Naive thymus-derived CD4-positive, alpha-beta T cell (primary cell): ENCODE data around the gene UBFD1. TPM values are rescaled to one million over a fixed set of nuclear protein-coding genes. Genes with fewer than 3 reads are reported as not detected.

Source experiments
- ATAC-seq: fragments of 150-1000 bp; cut with Tn5 transposase; 2 replicates; pipeline ENCODE4 v1.10.0; 2021; ENCODE audit warnings: mild to moderate bottlenecking, moderate library complexity
- CTCF ChIA-PET: fragments of 350-600 bp; sonication (Branson Sonifier 250); formaldehyde crosslinking; loops from one replicate; lab custom pipeline; 2021; ENCODE audit warnings: antibody characterized with exemption; lab: Charles Lee
- POLR2A ChIA-PET: fragments of 350-600 bp; sonication (Branson Sonifier 250); formaldehyde crosslinking; loops from one replicate; lab custom pipeline; 2021; ENCODE audit warnings: antibody characterized with exemption, inconsistent platforms; lab: Charles Lee
- DNase-seq, 9 donors: peaks; one replicate each; pipeline versions ENCODE4 v3.0.0 to v3.0.0-alpha.2; 2020 to 2022; ENCODE audit warnings: mixed read lengths in 1 of 9
- H3K27ac ChIP-seq: one replicate; pipeline ENCODE4 v1.7.0; 2013; ENCODE audit warnings: mild to moderate bottlenecking, low read depth, low read length, moderate library complexity
- H3K27me3 ChIP-seq, 2 donors: one replicate each; pipeline ENCODE4 v1.7.0; 2013; ENCODE audit warnings: low read length in 2 of 2, mild to moderate bottlenecking in 2 of 2, moderate library complexity in 2 of 2; ENCODE audit not compliant: control insufficient read depth in 2 of 2, insufficient read depth in 2 of 2
- H3K36me3 ChIP-seq, 3 experiments: 1 replicate in 2 of 3; 2 replicates in 1 of 3; pipeline ENCODE4 v1.7.0; 2013; ENCODE audit warnings: low read length in 3 of 3, mild to moderate bottlenecking in 3 of 3, moderate library complexity in 1 of 3; ENCODE audit not compliant: insufficient read depth in 3 of 3, control insufficient read depth in 2 of 3
- H3K4me1 ChIP-seq, 2 donors: one replicate each; pipeline ENCODE4 v1.7.0; 2013; ENCODE audit warnings: low read length in 2 of 2, mild to moderate bottlenecking in 2 of 2, moderate library complexity in 1 of 2; ENCODE audit not compliant: control insufficient read depth in 2 of 2, insufficient read depth in 2 of 2
- H3K4me3 ChIP-seq: 2 replicates; pipeline ENCODE4 v1.7.0; 2013; ENCODE audit warnings: mild to moderate bottlenecking, low read length
- H3K9me3 ChIP-seq, 3 experiments: 1 replicate in 2 of 3; 2 replicates in 1 of 3; pipeline ENCODE4 v1.7.0; 2013; ENCODE audit warnings: low read length in 3 of 3; ENCODE audit not compliant: control insufficient read depth in 2 of 3
- H3K27ac Mint-ChIP-seq, 9 donors: one replicate each; pipeline ENCODE4 v1.8.0; 2020 to 2022; ENCODE audit warnings: mixed read lengths in 9 of 9, mild to moderate bottlenecking in 8 of 9, moderate library complexity in 5 of 9, inconsistent platforms in 2 of 9
- H3K27me3 Mint-ChIP-seq, 5 donors: one replicate each; pipeline ENCODE4 v1.8.0; 2021 to 2022; ENCODE audit warnings: mixed read lengths in 5 of 5, mild to moderate bottlenecking in 1 of 5
- H3K36me3 Mint-ChIP-seq, 5 donors: one replicate each; pipeline ENCODE4 v1.8.0; 2020 to 2022; ENCODE audit warnings: mixed read lengths in 5 of 5, mild to moderate bottlenecking in 3 of 5, inconsistent platforms in 1 of 5
- H3K4me1 Mint-ChIP-seq, 7 donors: one replicate each; pipeline ENCODE4 v1.8.0; 2020 to 2022; ENCODE audit warnings: mixed read lengths in 7 of 7, mild to moderate bottlenecking in 3 of 7, inconsistent platforms in 1 of 7
- H3K4me3 Mint-ChIP-seq, 10 donors: one replicate each; pipeline ENCODE4 v1.8.0; 2020 to 2022; ENCODE audit warnings: mild to moderate bottlenecking in 10 of 10, mixed read lengths in 10 of 10, moderate library complexity in 6 of 10, inconsistent platforms in 2 of 10
- H3K9me3 Mint-ChIP-seq, 11 donors: one replicate each; pipeline ENCODE4 v1.8.0; 2020 to 2022; ENCODE audit warnings: mixed read lengths in 11 of 11, mild to moderate bottlenecking in 4 of 11, inconsistent platforms in 1 of 11, moderate library complexity in 1 of 11
- intact Hi-C, 2 donors: fragments of 100-400 bp; cut with micrococcal nuclease; formaldehyde crosslinking; loops; one replicate each; pipeline ENCODE4 v1.15.1; 2023
- polyA plus RNA-seq, 2 donors: library from polyadenylated mRNA; unstranded; fragments of 300-500 nt; fragmentation: Illumina TruSeq; gene quantifications; one replicate each; pipeline ENCODE4 v1.2.3, GENCODE V29; 2021
- total RNA-seq, 6 experiments: library from RNA in 5 of 6; stranded (reverse) in 5 of 6; gene quantifications; 1 replicate in 5 of 6; 2 replicates in 1 of 6; pipeline ENCODE4 v1.2.3 and lab custom pipeline; 2021 to 2026

The UBFD1 gene
- total and polyA plus RNA-seq, 7 experiments from 2014 or later, result 8.3 to 54.4 (median 45.9) TPM

DNA sequence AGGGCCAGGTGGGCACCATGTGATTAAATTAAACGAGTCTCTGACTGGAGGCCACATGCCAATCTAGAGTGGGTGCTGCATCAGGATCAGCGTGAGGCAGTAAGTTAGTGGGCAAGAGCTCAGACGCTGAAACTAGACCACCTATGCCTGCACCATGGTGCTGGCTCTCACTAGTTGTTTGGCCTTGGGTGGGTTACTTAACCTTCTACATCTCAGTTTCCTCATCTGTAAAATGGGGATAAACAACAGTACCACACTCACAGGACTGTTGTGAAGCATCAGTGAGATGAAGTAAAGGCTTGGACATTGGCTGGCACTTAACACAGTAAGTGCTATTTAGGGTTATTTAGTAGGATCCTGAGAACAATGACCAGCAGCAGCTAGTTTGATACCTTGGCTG, 32.7 kb downstream of the UBFD1 start:
- Histone ChIP-seq H3K27ac (no peak overlapping the region), H3K36me3 (peaks cover 9 to 80% (median 16%) of the 10 kb centered on the region in 3 experiments), H3K9me3 (no peaks in the 10 kb centered on the region), H3K4me1 (peaks cover 3 to 7% of the 10 kb centered on the region in 2 donors), H3K4me3 (no peak overlapping the region), H3K27me3 (no peaks in the 10 kb centered on the region)
- DNase-seq (no peak), ATAC-seq (no peak)
- Mint-ChIP-seq H3K4me3 (no peak overlapping the region), H3K4me1 (peaks cover 10 to 46% (median 28%) of the 10 kb centered on the region in 7 donors), H3K27me3 (no peaks in the 10 kb centered on the region), H3K27ac (no peak overlapping the region), H3K9me3 (peaks cover 0 to 2% (median 0%) of the 10 kb centered on the region in 11 donors), H3K36me3 (peaks cover 8 to 31% (median 17%) of the 10 kb centered on the region in 5 donors)
- intact Hi-C loops, result no loop called here
- POLR2A ChIA-PET, result no interaction called here
- CTCF ChIA-PET, result no interaction called here

DNA sequence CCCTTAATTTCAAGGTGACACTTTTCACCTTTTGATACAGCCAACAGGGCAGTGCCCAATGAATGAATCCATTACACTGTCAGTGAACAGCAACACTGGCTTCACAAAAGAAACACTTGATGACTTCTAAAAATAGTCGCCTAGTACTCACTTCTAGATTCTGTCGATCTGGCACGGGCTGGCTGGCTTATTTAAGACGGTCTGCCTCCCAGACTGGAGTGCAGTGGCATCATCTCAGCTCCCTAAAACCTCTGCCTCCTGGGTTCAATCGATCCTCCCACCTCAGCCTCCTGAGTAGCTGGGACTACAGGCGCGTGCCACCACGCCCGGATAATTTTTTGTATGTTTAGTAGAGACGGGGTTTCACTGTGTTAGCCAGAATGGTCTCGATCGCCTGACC, 36.7 kb downstream of the UBFD1 start:
- intact Hi-C loops, result no loop called here
- peak overlapping the region in 5 of 10 donors; percentile 2 to 87 (median 79) for H3K4me3 Mint-ChIP-seq
- Histone ChIP-seq H3K9me3 (no peaks in the 10 kb centered on the region), H3K4me1 (peaks cover 5 to 13% of the 10 kb centered on the region in 2 donors), H3K27me3 (no peaks in the 10 kb centered on the region), H3K36me3 (peaks cover 8 to 47% (median 12%) of the 10 kb centered on the region in 3 experiments), H3K4me3 (no peak overlapping the region), H3K27ac (no peak overlapping the region)
- peaks cover 0 to 2% (median 0%) of the 10 kb centered on the region in 11 donors for H3K9me3 Mint-ChIP-seq
- ChIA-PET CTCF (no interaction called here), POLR2A (no interaction called here)
- peaks cover 3 to 18% (median 12%) of the 10 kb centered on the region in 5 donors for H3K36me3 Mint-ChIP-seq
- peaks cover 17 to 56% (median 32%) of the 10 kb centered on the region in 7 donors for H3K4me1 Mint-ChIP-seq
- ATAC-seq (no peak), DNase-seq (no peak)
- H3K27me3 Mint-ChIP-seq, result no peaks in the 10 kb centered on the region
- peak overlapping the region in 2 of 9 donors; percentile 19 to 53 for H3K27ac Mint-ChIP-seq

- Mint-ChIP-seq H3K9me3 (peaks cover 0 to 2% (median 0%) of the 10 kb centered on the region in 11 donors), H3K27me3 (no peaks in the 10 kb centered on the region), H3K4me1 (peaks cover 17 to 52% (median 29%) of the 10 kb centered on the region in 7 donors), H3K4me3 (peak overlapping the region; percentile 74 to 89 (median 82)), H3K36me3 (peaks cover 0 to 15% (median 8%) of the 10 kb centered on the region in 5 donors), H3K27ac (peak overlapping the region; percentile 14 to 85 (median 63))
- POLR2A ChIA-PET, result interaction anchor here (0.6 kb wide), 1 partner anchor 375 kb away, joined by 3 read pairs; no protein-coding TSS in a partner anchor
- H3K27me3 ChIP-seq, result no peaks in the 10 kb centered on the region
- CTCF ChIA-PET, result no interaction called here
- peaks cover 5 to 13% of the 10 kb centered on the region in 2 donors for H3K4me1 ChIP-seq
- no peak for DNase-seq
- H3K27ac ChIP-seq, result peak overlapping the region; percentile 94
- peaks cover 6 to 35% (median 8%) of the 10 kb centered on the region in 3 experiments for H3K36me3 ChIP-seq
- no peak for ATAC-seq
- no peaks in the 10 kb centered on the region for H3K9me3 ChIP-seq
- H3K4me3 ChIP-seq, result peak overlapping the region; percentile 82
- intact Hi-C loops, result loop anchor here in 1 of 2 donors (5.0 kb wide), 1 partner anchor 942 kb away; the partner anchor contains the start of gene RBBP6
Observed at GRCh38 chr16:23595246-23595950, 37.9 kb downstream of the UBFD1 start.

DNA sequence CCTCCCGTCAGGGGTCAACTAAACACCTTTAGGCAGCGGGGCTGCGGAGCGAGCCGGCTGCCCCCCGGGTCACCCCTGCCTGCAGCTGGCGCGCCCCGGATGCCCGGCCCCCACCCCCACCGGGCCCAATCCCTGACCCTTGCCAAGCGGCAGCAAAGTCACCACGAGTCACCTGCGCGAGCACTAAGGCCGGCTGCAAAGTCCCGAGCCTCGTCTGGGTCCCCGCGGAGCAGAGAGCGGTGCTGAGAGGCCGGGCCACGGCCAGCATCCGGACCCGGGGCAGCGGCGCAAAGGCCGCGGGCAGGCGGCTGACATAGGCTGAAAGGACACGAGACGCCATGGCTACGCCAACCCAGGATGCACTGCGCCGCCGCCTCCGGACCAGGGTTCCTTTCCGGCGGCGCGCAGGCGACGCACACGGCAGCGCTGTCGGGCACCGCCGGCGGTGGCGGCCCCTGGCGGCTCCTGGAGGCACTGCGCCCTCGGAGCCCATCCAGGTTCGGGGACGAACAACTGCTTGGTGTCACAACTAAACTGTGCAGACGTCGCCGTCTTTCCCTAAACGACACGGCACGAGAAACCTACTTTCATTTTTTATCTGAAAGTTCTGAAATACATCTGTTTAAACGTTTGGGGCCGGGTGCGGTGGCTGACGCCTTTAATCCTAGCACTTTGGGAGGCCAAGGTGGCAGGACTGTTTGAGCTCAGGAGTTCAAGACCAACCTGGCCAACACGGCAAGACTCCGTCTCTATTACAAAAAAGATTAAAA, 38.6 kb downstream of the UBFD1 start, which contains the start of gene NDUFAB1:
NDUFAB1 (minus strand) TSS at position 366 of the 770 bp plus-strand sequence; CDS start at position 340, 26 bp downstream.
- Mint-ChIP-seq H3K36me3 (peaks cover 0 to 10% (median 9%) of the 10 kb centered on the region in 5 donors), H3K27me3 (no peaks in the 10 kb centered on the region), H3K4me3 (peak within 1 kb of the TSS; percentile 74 to 89 (median 84)), H3K9me3 (no peaks in the 10 kb centered on the region), H3K4me1 (peaks cover 17 to 48% (median 29%) of the 10 kb centered on the region in 7 donors), H3K27ac (peak within 1 kb of the TSS; percentile 65 to 89 (median 83))
- peak; percentile 82 to 97 (median 89) for DNase-seq
- Histone ChIP-seq H3K36me3 (peaks cover 6 to 33% (median 8%) of the 10 kb centered on the region in 3 experiments), H3K27ac (peak within 1 kb of the TSS; percentile 94), H3K4me3 (peak within 1 kb of the TSS; percentile 82), H3K27me3 (no peaks in the 10 kb centered on the region), H3K9me3 (no peaks in the 10 kb centered on the region), H3K4me1 (peaks cover 5 to 13% of the 10 kb centered on the region in 2 donors)
- POLR2A ChIA-PET, result interaction anchor here (0.6 to 1.1 kb wide), 5 partner anchors 11 to 44 kb away, joined by 3 to 5 read pairs (median 3); partner anchors contain the start of genes EARS2, PALB2 and UBFD1
- CTCF ChIA-PET, result interaction anchor here (1.1 kb wide), 1 partner anchor 26 kb away, joined by 3 read pairs; no protein-coding TSS in a partner anchor
- peak; percentile 100 for ATAC-seq
- intact Hi-C loops, result loop anchor here (1.0 to 5.0 kb wide), 6 partner anchors 39 to 941 kb away; partner anchors contain the start of genes DCTN5 (in 2 of the 2), EARS2 (in 2 of the 2), PALB2 (in 2 of the 2) and UBFD1 (in 2 of the 2)

GRCh38 chr16:23597003-23597756, 39.7 kb downstream of the UBFD1 start:
- Mint-ChIP-seq H3K9me3 (no peaks in the 10 kb centered on the region), H3K27me3 (no peaks in the 10 kb centered on the region), H3K4me3 (peak overlapping the region; percentile 18 to 74 (median 55)), H3K4me1 (peaks cover 12 to 38% (median 20%) of the 10 kb centered on the region in 7 donors), H3K27ac (peak overlapping the region in 8 of 9 donors; percentile 14 to 84 (median 48)), H3K36me3 (peaks cover 0 to 4% (median 3%) of the 10 kb centered on the region in 5 donors)
- no peaks in the 10 kb centered on the region for H3K9me3 ChIP-seq
- no peak overlapping the region for H3K4me3 ChIP-seq
- ATAC-seq (no peak), DNase-seq (peak in 1 of 9 donors; percentile 2)
- H3K27ac ChIP-seq, result no peak overlapping the region
- POLR2A ChIA-PET, result interaction anchor here (0.6 to 1.1 kb wide), 5 partner anchors 10 to 43 kb away, joined by 3 to 5 read pairs (median 3); partner anchors contain the start of genes EARS2, PALB2 and UBFD1
- H3K36me3 ChIP-seq, result peaks cover under 1 to 29% (median 1%) of the 10 kb centered on the region in 3 experiments
- intact Hi-C loops, result loop anchor here in 1 of 2 donors (2.0 to 5.0 kb wide), 3 partner anchors 82 to 940 kb away; partner anchors contain the start of genes COG7, PLK1 and RBBP6
- CTCF ChIA-PET, result interaction anchor here (0.6 to 1.1 kb wide), 2 partner anchors 25 to 1459 kb away, joined by 3 read pairs; no protein-coding TSS in a partner anchor
- peaks cover 5 to 13% of the 10 kb centered on the region in 2 donors for H3K4me1 ChIP-seq
- H3K27me3 ChIP-seq, result no peaks in the 10 kb centered on the region
